CD14-positive monocyte (primary cell): Measurements from ENCODE around the gene MYO5B. TPM values are rescaled to one million over a fixed set of nuclear protein-coding genes. Genes with fewer than 3 reads are reported as not detected.

ENCODE experiments used
- DNase-seq, 3 donors: peaks; one replicate each; pipeline ENCODE4 v3.0.0-alpha.2; 2011 to 2022
- H2AFZ ChIP-seq: 2 replicates; pipeline ENCODE4 v1.6.0; 2012; ENCODE audit warnings: mild to moderate bottlenecking, low read depth, low read length, inconsistent platforms; ENCODE audit not compliant: insufficient read depth, poor library complexity, severe bottlenecking
- H3K27ac ChIP-seq, 2 donors: 1 replicate in 1 of 2; 2 replicates in 1 of 2; pipeline ENCODE4 v1.5.1; 2012 to 2013; ENCODE audit warnings: low read length in 2 of 2, control low read depth in 1 of 2, inconsistent platforms in 1 of 2, low read depth in 1 of 2, mild to moderate bottlenecking in 1 of 2
- H3K27me3 ChIP-seq, 2 donors: one replicate each; pipeline versions ENCODE4 v1.6.0 to v1.6.1; 2011 to 2013; ENCODE audit warnings: low read length in 2 of 2; ENCODE audit not compliant: control insufficient read depth in 2 of 2, insufficient read depth in 2 of 2
- H3K36me3 ChIP-seq, 2 donors: replicated peaks in 1 of 2; 1 replicate in 1 of 2; 2 replicates in 1 of 2; pipeline versions ENCODE4 v1.5.1 to v1.6.1; 2012 to 2013; ENCODE audit warnings: low read length in 2 of 2, control low read depth in 1 of 2, inconsistent platforms in 1 of 2, mild to moderate bottlenecking in 1 of 2; ENCODE audit not compliant: insufficient read depth in 2 of 2, control insufficient read depth in 1 of 2
- H3K4me1 ChIP-seq, 2 donors: 1 replicate in 1 of 2; 2 replicates in 1 of 2; pipeline versions ENCODE4 v1.5.1 to v1.6.1; 2012 to 2013; ENCODE audit warnings: low read length in 2 of 2, control low read depth in 1 of 2, inconsistent platforms in 1 of 2, mild to moderate bottlenecking in 1 of 2, moderate library complexity in 1 of 2; ENCODE audit not compliant: insufficient read depth in 2 of 2, control insufficient read depth in 1 of 2
- H3K4me2 ChIP-seq: replicated peaks from 2 replicates; pipeline ENCODE3; 2012; ENCODE audit warnings: low read length, moderate library complexity, mild to moderate bottlenecking; ENCODE audit not compliant: poor library complexity, severe bottlenecking; ENCODE audit errors: extremely low read depth
- H3K4me3 ChIP-seq, 3 experiments: fragments of 200-600 bp in 1 of 3; sonication (generic) in 1 of 3; replicated peaks in 1 of 3; 1 replicate in 2 of 3; 2 replicates in 1 of 3; pipeline ENCODE4 v1.5.1; 2011 to 2013; ENCODE audit warnings: low read length in 3 of 3, mild to moderate bottlenecking in 3 of 3, control low read depth in 2 of 3, low read depth in 2 of 3, inconsistent platforms in 1 of 3, moderate library complexity in 1 of 3
- H3K79me2 ChIP-seq: 2 replicates; pipeline ENCODE4 v1.6.0; 2012; ENCODE audit warnings: mild to moderate bottlenecking, control low read depth, inconsistent platforms, low read length, moderate library complexity; ENCODE audit not compliant: insufficient read depth
- H3K9ac ChIP-seq: 2 replicates; pipeline ENCODE4 v1.6.0; 2017; ENCODE audit warnings: low read length, mild to moderate bottlenecking; ENCODE audit not compliant: insufficient read depth, poor library complexity, severe bottlenecking
- H3K9me3 ChIP-seq, 2 donors: replicated peaks in 1 of 2; 1 replicate in 1 of 2; 2 replicates in 1 of 2; pipeline versions ENCODE4 v1.5.1 to v1.6.1; 2012 to 2013; ENCODE audit warnings: low read length in 2 of 2, control low read depth in 1 of 2; ENCODE audit not compliant: control insufficient read depth in 1 of 2, insufficient read depth in 1 of 2
- H4K20me1 ChIP-seq: 2 replicates; pipeline ENCODE4 v1.6.0; 2012; ENCODE audit warnings: mild to moderate bottlenecking, low read length, control low read depth, moderate library complexity; ENCODE audit not compliant: insufficient read depth
- H3K27ac Mint-ChIP-seq, 7 donors: one replicate each; pipeline ENCODE4 v1.8.0; 2020; ENCODE audit warnings: mild to moderate bottlenecking in 7 of 7, mixed read lengths in 7 of 7, moderate library complexity in 6 of 7, inconsistent platforms in 2 of 7
- H3K27me3 Mint-ChIP-seq, 3 donors: one replicate each; pipeline ENCODE4 v1.8.0; 2021 to 2022; ENCODE audit warnings: low read depth in 3 of 3, mild to moderate bottlenecking in 3 of 3, mixed read lengths in 3 of 3, moderate library complexity in 3 of 3, inconsistent platforms in 1 of 3
- H3K36me3 Mint-ChIP-seq, 2 donors: one replicate each; pipeline ENCODE4 v1.8.0; 2020; ENCODE audit warnings: mixed read lengths in 2 of 2, inconsistent platforms in 1 of 2, mild to moderate bottlenecking in 1 of 2
- H3K4me1 Mint-ChIP-seq: one replicate; pipeline ENCODE4 v1.8.0; 2020; ENCODE audit warnings: mild to moderate bottlenecking, mixed read lengths
- H3K4me3 Mint-ChIP-seq, 2 donors: one replicate each; pipeline ENCODE4 v1.8.0; 2020; ENCODE audit warnings: mild to moderate bottlenecking in 2 of 2, mixed read lengths in 2 of 2, moderate library complexity in 1 of 2
- H3K9me3 Mint-ChIP-seq, 7 donors: one replicate each; pipeline ENCODE4 v1.8.0; 2020 to 2022; ENCODE audit warnings: mixed read lengths in 7 of 7, mild to moderate bottlenecking in 6 of 7, moderate library complexity in 6 of 7, inconsistent platforms in 2 of 7
- CTCF ChIP-seq: fragments of 200-600 bp; IDR thresholded peaks from one replicate; pipeline ENCODE4 v1.8.0; 2022; ENCODE audit warnings: antibody characterized with exemption, mild to moderate bottlenecking
- WGBS: methylation state at CpG from one replicate; pipeline ENCODE4 v1.1.5; 2013; ENCODE audit warnings: missing lambda C conversion rate; ENCODE audit not compliant: insufficient coverage; 5-methylcytosine and 5-hydroxymethylcytosine counted together
- intact Hi-C, 2 donors: fragments of 100-400 bp; cut with micrococcal nuclease; formaldehyde crosslinking; loops; one replicate each; pipeline versions ENCODE4 v1.15.0 to v1.15.1; 2023
- polyA plus RNA-seq, 3 donors: library from polyadenylated mRNA; depleted of rRNA in 1 of 3; unstranded in 2 of 3; stranded (reverse) in 1 of 3; fragments of 300-500 nt in 2 of 3; fragments of >200 nt in 1 of 3; fragmentation: Illumina TruSeq in 2 of 3; gene quantifications; 1 replicate in 2 of 3; 2 replicates in 1 of 3; pipeline ENCODE4 v1.2.3, GENCODE V29; 2012 to 2021

The MYO5B gene
- polyA plus RNA-seq, 3 donors: 0.04 TPM; not detected in 2

DNA sequence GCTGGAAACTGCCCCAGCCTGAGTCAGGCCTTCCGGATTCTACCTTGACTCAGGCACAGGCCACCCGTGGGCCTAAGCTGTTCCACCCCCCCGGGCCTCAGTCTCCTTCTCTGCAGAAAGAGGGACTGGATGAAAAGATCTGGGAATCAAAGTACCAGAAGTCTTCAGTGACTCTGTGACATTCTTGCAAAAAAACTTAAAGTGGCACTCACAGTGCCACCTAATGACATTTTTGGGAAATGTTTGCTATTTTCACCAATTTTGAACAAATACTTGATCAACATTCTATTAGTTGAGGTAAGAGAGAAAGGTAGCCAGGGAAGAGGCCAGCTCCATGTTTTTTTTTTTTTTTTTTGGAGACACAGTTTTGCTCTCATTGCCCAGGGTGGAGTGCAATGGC, 333.3 kb downstream of the MYO5B start:
- H3K27ac ChIP-seq: no peak overlapping the region
- Mint-ChIP-seq H3K9me3 (no peaks in the 10 kb centered on the region), H3K36me3 (no peaks in the 10 kb centered on the region), H3K27ac (no peak overlapping the region), H3K4me1 (no peaks in the 10 kb centered on the region), H3K4me3 (no peak overlapping the region), H3K27me3 (peaks cover 0 to 5% (median 2%) of the 10 kb centered on the region in 3 donors)
- intact Hi-C loops: no loop called here
- no peak for DNase-seq
- H3K4me1 ChIP-seq: no peaks in the 10 kb centered on the region
- no peak overlapping the region for H3K9ac ChIP-seq
- no peak overlapping the region for H3K4me3 ChIP-seq
- TF ChIP-seq CTCF: peak; percentile 38
- H4K20me1 ChIP-seq: no peaks in the 10 kb centered on the region
- no peaks in the 10 kb centered on the region for H3K79me2 ChIP-seq
- no peak overlapping the region for H3K4me2 ChIP-seq
- H3K36me3 ChIP-seq: no peaks in the 10 kb centered on the region
- no peak overlapping the region for H2AFZ ChIP-seq
- H3K27me3 ChIP-seq: no peaks in the 10 kb centered on the region
- no peaks in the 10 kb centered on the region for H3K9me3 ChIP-seq
- WGBS: 30% methylated on average over 2 of the region's 3 CpGs

- Mint-ChIP-seq H3K4me3 (no peak overlapping the region), H3K27ac (no peak overlapping the region), H3K4me1 (no peaks in the 10 kb centered on the region), H3K9me3 (no peaks in the 10 kb centered on the region), H3K36me3 (no peaks in the 10 kb centered on the region), H3K27me3 (peaks cover 0 to 3% (median 0%) of the 10 kb centered on the region in 3 donors)
- Histone ChIP-seq H3K4me1 (no peaks in the 10 kb centered on the region), H3K36me3 (no peaks in the 10 kb centered on the region), H2AFZ (no peak overlapping the region), H4K20me1 (no peaks in the 10 kb centered on the region), H3K27me3 (no peaks in the 10 kb centered on the region), H3K9ac (no peak overlapping the region), H3K79me2 (no peaks in the 10 kb centered on the region), H3K9me3 (no peaks in the 10 kb centered on the region), H3K4me2 (no peak overlapping the region), H3K27ac (no peak overlapping the region), H3K4me3 (no peak overlapping the region)
- no peak for DNase-seq
- intact Hi-C loops: loop anchor here in 1 of 2 donors (2.0 to 5.0 kb wide), 2 partner anchors 349 to 1182 kb away; no protein-coding TSS in a partner anchor
- 95% methylated on average over 8 of the region's 12 CpGs for WGBS
- TF ChIP-seq CTCF: no peak
Observed at GRCh38 chr18:49859725-49860124, 335.2 kb downstream of the MYO5B start.
